ENCODE data around the gene PM20D1.

- TF ChIP-seq CTCF (IDR thresholded peaks at IDR 0.05 in 4 of 5, conservative IDR thresholded peaks at IDR 0.05 in 1 of 5), result no peak
- TF ChIP-seq POLR2A (IDR thresholded peaks at IDR 0.05), result no peak
These were observed 3.0 kb upstream of the PM20D1 start for GRCh38 chr1:205852969-205853368.

Measured in gastrocnemius medialis (tissue), 4 donors.